ENCODE measurements around the gene NOS1.

DNA sequence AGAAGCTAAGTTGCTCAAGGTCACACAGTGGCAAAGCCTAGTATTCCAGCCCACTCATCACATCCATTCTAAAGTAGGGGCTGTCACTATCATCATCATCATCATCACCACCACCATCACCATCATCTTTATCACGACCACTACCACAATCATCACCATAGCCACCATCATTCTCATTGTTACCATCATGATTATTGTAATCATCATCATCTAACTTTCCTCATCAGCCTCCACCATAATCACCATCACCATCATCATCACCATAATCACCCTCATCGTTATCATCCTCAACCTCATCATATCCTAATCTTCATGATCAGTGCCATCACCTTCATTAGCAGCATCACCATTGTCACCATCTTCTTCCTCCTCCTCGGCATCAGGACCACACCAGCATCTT, 48.7 kb downstream of the NOS1 start:
- TF ChIP-seq, protein P1, sequence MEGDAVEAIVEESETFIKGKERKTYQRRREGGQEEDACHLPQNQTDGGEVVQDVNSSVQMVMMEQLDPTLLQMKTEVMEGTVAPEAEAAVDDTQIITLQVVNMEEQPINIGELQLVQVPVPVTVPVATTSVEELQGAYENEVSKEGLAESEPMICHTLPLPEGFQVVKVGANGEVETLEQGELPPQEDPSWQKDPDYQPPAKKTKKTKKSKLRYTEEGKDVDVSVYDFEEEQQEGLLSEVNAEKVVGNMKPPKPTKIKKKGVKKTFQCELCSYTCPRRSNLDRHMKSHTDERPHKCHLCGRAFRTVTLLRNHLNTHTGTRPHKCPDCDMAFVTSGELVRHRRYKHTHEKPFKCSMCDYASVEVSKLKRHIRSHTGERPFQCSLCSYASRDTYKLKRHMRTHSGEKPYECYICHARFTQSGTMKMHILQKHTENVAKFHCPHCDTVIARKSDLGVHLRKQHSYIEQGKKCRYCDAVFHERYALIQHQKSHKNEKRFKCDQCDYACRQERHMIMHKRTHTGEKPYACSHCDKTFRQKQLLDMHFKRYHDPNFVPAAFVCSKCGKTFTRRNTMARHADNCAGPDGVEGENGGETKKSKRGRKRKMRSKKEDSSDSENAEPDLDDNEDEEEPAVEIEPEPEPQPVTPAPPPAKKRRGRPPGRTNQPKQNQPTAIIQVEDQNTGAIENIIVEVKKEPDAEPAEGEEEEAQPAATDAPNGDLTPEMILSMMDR (conservative IDR thresholded peaks at IDR 0.05; ENCODE audit: low read length): no peak
- no peak for TF ChIP-seq EZH2phosphoT487 (IDR thresholded peaks at IDR 0.05; ENCODE audit: borderline replicate concordance, low read depth, low read length)
